SK-N-MC (cell line): ENCODE results near the gene PRTN3.

Experiments used
- EZH2 ChIP-seq: fragments of 200-600 bp; sonication (generic); IDR thresholded peaks from one replicate; pipeline ENCODE4 v1.6.1; 2017; ENCODE audit warnings: antibody characterized with exemption
- FOXP2 ChIP-seq: optimal IDR thresholded peaks from 2 replicates; pipeline ENCODE3; 2011; ENCODE audit warnings: mild to moderate bottlenecking, moderate library complexity; ENCODE audit not compliant: insufficient read depth; ENCODE audit errors: extremely low read length, control extremely low read depth
- POLR2AphosphoS5 ChIP-seq: IDR thresholded peaks from 2 replicates; pipeline ENCODE4 v1.6.1; 2012; ENCODE audit warnings: mild to moderate bottlenecking, low read depth, low read length, borderline replicate concordance

DNA sequence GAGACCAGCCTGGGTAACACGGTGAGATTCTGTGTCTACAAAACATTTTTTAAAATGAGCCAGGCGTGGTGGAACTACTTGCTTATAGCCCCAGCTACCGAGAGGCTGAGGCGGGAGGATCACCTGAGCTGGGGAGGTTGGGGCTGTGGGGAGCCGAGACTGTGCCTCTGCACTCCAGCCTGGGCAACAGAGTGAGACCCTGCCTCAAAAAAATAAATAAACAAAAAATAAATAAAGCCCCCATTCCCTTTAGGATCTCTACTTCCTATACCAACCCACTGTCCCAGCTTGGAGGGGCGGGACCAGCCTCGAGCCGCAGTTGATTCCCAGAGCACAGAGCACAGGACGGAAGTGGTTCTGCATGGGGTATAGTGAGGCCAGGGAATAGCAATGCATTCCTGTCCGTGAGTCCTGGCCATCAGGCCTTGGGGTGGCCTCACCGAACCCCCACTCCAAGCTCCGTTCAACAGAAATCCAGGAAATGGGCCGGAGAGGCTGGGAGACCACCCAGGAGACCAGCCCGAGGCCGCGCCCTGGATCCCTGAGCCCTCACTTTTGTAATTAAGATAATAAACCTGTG lies 48.4 kb upstream of the PRTN3 start:
- no peak for TF ChIP-seq EZH2
- no peak for TF ChIP-seq POLR2AphosphoS5
- no peak for TF ChIP-seq FOXP2
